Osteocyte (in vitro differentiated cells): Measurements from ENCODE around the gene FNDC3B. TPM values are rescaled to one million over a fixed set of nuclear protein-coding genes. Genes with fewer than 3 reads are reported as not detected.

Experiments
- DNase-seq: peaks from one replicate; pipeline ENCODE4 v3.0.0; 2021; ENCODE audit warnings: mixed read lengths; ENCODE audit not compliant: unreplicated experiment; ENCODE audit errors: extremely low spot score
- H3K27ac Mint-ChIP-seq: one replicate; pipeline ENCODE4 v1.8.0; 2021; ENCODE audit warnings: mild to moderate bottlenecking, mixed read lengths; ENCODE audit not compliant: unreplicated experiment
- H3K27me3 Mint-ChIP-seq: one replicate; pipeline ENCODE4 v1.8.0; 2021; ENCODE audit warnings: mixed read lengths; ENCODE audit not compliant: unreplicated experiment
- H3K36me3 Mint-ChIP-seq: one replicate; pipeline ENCODE4 v1.8.0; 2021; ENCODE audit warnings: mixed read lengths; ENCODE audit not compliant: unreplicated experiment
- H3K4me1 Mint-ChIP-seq: one replicate; pipeline ENCODE4 v1.8.0; 2021; ENCODE audit warnings: mixed read lengths; ENCODE audit not compliant: unreplicated experiment
- H3K4me3 Mint-ChIP-seq: one replicate; pipeline ENCODE4 v1.8.0; 2021; ENCODE audit warnings: mild to moderate bottlenecking, moderate library complexity, mixed read lengths; ENCODE audit not compliant: unreplicated experiment
- H3K9me3 Mint-ChIP-seq: one replicate; pipeline ENCODE4 v1.8.0; 2021; ENCODE audit warnings: mixed read lengths; ENCODE audit not compliant: unreplicated experiment
- total RNA-seq: library from RNA; stranded (reverse); gene quantifications from 2 replicates; pipeline ENCODE4 v1.2.1, GENCODE V29; 2021
- TF ChIP-seq, protein P1 (sequence below): fragments of 200-600 bp; sonication (generic); IDR thresholded peaks from 2 replicates; pipeline ENCODE4 v1.5.0; 2021; ENCODE audit warnings: antibody characterized with exemption, mild to moderate bottlenecking, moderate library complexity

Gene FNDC3B
- total RNA-seq, 1 donor from 2014 or later, result 240 TPM

GRCh38 chr3:172259111-172259541, 219.7 kb downstream of the FNDC3B start:
- H3K4me3 Mint-ChIP-seq, result no peak overlapping the region
- peaks cover 63% of the 10 kb centered on the region for H3K4me1 Mint-ChIP-seq
- peaks cover 42% of the 10 kb centered on the region for H3K36me3 Mint-ChIP-seq
- H3K27me3 Mint-ChIP-seq, result no peaks in the 10 kb centered on the region
- TF ChIP-seq, protein P1, sequence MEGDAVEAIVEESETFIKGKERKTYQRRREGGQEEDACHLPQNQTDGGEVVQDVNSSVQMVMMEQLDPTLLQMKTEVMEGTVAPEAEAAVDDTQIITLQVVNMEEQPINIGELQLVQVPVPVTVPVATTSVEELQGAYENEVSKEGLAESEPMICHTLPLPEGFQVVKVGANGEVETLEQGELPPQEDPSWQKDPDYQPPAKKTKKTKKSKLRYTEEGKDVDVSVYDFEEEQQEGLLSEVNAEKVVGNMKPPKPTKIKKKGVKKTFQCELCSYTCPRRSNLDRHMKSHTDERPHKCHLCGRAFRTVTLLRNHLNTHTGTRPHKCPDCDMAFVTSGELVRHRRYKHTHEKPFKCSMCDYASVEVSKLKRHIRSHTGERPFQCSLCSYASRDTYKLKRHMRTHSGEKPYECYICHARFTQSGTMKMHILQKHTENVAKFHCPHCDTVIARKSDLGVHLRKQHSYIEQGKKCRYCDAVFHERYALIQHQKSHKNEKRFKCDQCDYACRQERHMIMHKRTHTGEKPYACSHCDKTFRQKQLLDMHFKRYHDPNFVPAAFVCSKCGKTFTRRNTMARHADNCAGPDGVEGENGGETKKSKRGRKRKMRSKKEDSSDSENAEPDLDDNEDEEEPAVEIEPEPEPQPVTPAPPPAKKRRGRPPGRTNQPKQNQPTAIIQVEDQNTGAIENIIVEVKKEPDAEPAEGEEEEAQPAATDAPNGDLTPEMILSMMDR, result no peak
- peak overlapping the region; percentile 53 for H3K27ac Mint-ChIP-seq
- no peaks in the 10 kb centered on the region for H3K9me3 Mint-ChIP-seq
- no peak for DNase-seq

DNA sequence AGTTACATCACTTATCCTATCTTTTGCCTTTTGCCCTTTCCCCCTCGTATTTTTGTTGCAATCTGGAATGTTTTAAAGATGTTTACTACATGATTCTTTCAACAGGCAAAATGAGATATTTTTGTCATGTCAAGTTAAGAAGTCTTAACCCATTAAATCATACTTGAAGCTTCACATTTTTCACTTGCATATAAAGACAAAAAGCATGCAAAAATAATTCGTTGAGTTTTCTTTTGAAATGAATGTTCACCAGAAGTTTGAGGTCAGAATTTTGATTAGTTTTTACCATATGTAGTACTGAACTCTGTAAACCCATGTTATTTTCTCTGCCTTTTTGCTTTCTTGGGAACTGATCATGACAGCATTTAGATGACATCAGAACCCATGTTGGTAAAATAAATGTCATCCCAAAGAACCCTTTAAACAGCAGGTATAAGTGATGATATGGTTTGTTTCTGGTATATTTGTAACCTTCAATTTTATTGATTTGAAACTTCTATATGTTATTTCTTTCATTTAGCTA, 220.4 kb downstream of the FNDC3B start:
- Mint-ChIP-seq H3K27me3 (no peaks in the 10 kb centered on the region), H3K9me3 (no peaks in the 10 kb centered on the region), H3K27ac (peak overlapping the region; percentile 53), H3K4me1 (peaks cover 65% of the 10 kb centered on the region), H3K4me3 (no peak overlapping the region), H3K36me3 (peaks cover 41% of the 10 kb centered on the region)
- TF ChIP-seq, protein P1, result no peak
- DNase-seq, result no peak

GRCh38 chr3:172260381-172260780, 221.0 kb downstream of the FNDC3B start:
- H3K27me3 Mint-ChIP-seq, result no peaks in the 10 kb centered on the region
- DNase-seq, result no peak
- H3K9me3 Mint-ChIP-seq, result no peaks in the 10 kb centered on the region
- peaks cover 65% of the 10 kb centered on the region for H3K4me1 Mint-ChIP-seq
- H3K4me3 Mint-ChIP-seq, result no peak overlapping the region
- TF ChIP-seq, protein P1, result no peak
- H3K36me3 Mint-ChIP-seq, result peaks cover 39% of the 10 kb centered on the region
- peak overlapping the region; percentile 2 for H3K27ac Mint-ChIP-seq

GRCh38 chr3:172261054-172261453, 221.7 kb downstream of the FNDC3B start:
- no peaks in the 10 kb centered on the region for H3K27me3 Mint-ChIP-seq
- DNase-seq, result no peak
- H3K4me1 Mint-ChIP-seq, result peaks cover 63% of the 10 kb centered on the region
- H3K4me3 Mint-ChIP-seq, result no peak overlapping the region
- H3K27ac Mint-ChIP-seq, result no peak overlapping the region
- peaks cover 34% of the 10 kb centered on the region for H3K36me3 Mint-ChIP-seq
- no peaks in the 10 kb centered on the region for H3K9me3 Mint-ChIP-seq
- TF ChIP-seq, protein P1, result no peak

GRCh38 chr3:172262991-172263608, 223.7 kb downstream of the FNDC3B start:
- H3K9me3 Mint-ChIP-seq, result no peaks in the 10 kb centered on the region
- no peak for DNase-seq
- no peaks in the 10 kb centered on the region for H3K27me3 Mint-ChIP-seq
- H3K4me1 Mint-ChIP-seq, result peaks cover 47% of the 10 kb centered on the region
- H3K36me3 Mint-ChIP-seq, result peaks cover 34% of the 10 kb centered on the region
- TF ChIP-seq, protein P1, result no peak
- no peak overlapping the region for H3K27ac Mint-ChIP-seq
- no peak overlapping the region for H3K4me3 Mint-ChIP-seq
